ENCODE results near the gene MMP8.

MMP8 gene

DNA sequence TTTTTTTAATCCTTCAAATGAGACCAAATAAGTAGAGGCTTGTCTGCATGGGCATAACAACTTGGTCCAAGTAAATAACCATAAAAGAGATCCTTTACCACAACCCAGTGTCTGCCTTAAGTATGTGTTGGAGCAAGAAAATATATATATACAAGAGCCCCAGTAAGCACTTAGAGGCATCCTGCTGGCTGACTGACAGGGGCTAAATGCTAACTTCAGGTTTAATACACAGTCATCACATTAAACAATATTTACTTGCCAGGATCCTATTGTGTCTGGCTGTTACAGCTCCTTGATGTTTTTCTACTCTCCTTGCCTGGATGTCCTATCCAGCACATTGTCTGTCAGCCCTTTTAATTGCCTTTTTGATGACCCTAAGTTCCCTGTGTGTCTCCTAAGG is 62.1 kb downstream of the MMP8 start:
- Histone ChIP-seq H3K4me3 (ENCODE audit: low read depth, low read length, poor library complexity, severe bottlenecking) (no peak overlapping the region), H3K36me3 (ENCODE audit: insufficient read depth, low read length) (no peaks in the 10 kb centered on the region), H3K79me2 (ENCODE audit: insufficient read depth, low read length) (no peaks in the 10 kb centered on the region), H3K9me2 (ENCODE audit: low read depth, low read length) (no peaks in the 10 kb centered on the region), H3K27me3 (ENCODE audit: insufficient read depth, low read length) (no peaks in the 10 kb centered on the region), H4K20me1 (ENCODE audit: insufficient read depth, low read length) (no peaks in the 10 kb centered on the region), H3K9me3 (ENCODE audit: low read length) (no peaks in the 10 kb centered on the region), H2AFZ (ENCODE audit: low read length) (no peak overlapping the region), H3K4me1 (ENCODE audit: insufficient read depth, low read length, severe bottlenecking) (no peaks in the 10 kb centered on the region), H3K4me2 (ENCODE audit: low read length) (no peak overlapping the region), H3F3A (ENCODE audit: insufficient read depth, low read length) (no peaks in the 10 kb centered on the region), H3K27ac (ENCODE audit: low read depth, low read length, poor library complexity, severe bottlenecking) (no peak overlapping the region), H3K9ac (ENCODE audit: low read length) (no peak overlapping the region)
- no peak for TF ChIP-seq EZH2 (IDR thresholded peaks at IDR 0.05; ENCODE audit: borderline replicate concordance, low read length)
- TF ChIP-seq, protein P1, sequence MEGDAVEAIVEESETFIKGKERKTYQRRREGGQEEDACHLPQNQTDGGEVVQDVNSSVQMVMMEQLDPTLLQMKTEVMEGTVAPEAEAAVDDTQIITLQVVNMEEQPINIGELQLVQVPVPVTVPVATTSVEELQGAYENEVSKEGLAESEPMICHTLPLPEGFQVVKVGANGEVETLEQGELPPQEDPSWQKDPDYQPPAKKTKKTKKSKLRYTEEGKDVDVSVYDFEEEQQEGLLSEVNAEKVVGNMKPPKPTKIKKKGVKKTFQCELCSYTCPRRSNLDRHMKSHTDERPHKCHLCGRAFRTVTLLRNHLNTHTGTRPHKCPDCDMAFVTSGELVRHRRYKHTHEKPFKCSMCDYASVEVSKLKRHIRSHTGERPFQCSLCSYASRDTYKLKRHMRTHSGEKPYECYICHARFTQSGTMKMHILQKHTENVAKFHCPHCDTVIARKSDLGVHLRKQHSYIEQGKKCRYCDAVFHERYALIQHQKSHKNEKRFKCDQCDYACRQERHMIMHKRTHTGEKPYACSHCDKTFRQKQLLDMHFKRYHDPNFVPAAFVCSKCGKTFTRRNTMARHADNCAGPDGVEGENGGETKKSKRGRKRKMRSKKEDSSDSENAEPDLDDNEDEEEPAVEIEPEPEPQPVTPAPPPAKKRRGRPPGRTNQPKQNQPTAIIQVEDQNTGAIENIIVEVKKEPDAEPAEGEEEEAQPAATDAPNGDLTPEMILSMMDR (IDR thresholded peaks at IDR 0.05; ENCODE audit: low read length): no peak
